ENCODE data around the gene ELP5. TPM values are rescaled to one million over a fixed set of nuclear protein-coding genes. Genes with fewer than 3 reads are reported as not detected.

The ELP5 gene
- total RNA-seq, 1 experiment from 2014 or later: 49.6 TPM

- no peak for DNase-seq
- Histone ChIP-seq H2BK5ac (ENCODE audit: insufficient read length, low read length) (no peak overlapping the region), H4K5ac (ENCODE audit: insufficient read length, low read depth, low read length) (no peak overlapping the region), H3T11ph (ENCODE audit: low read length) (no peak overlapping the region), H2AFZ (ENCODE audit: low read length) (no peak overlapping the region), H3K79me2 (ENCODE audit: insufficient read depth, low read length) (no peaks in the 10 kb centered on the region), H3K4ac (ENCODE audit: low read depth, low read length) (no peak overlapping the region), H4K91ac (ENCODE audit: insufficient read length, low read depth, low read length) (no peak overlapping the region), H2BK15ac (ENCODE audit: low read depth, low read length) (no peak overlapping the region), H3K14ac (ENCODE audit: insufficient read depth, low read length) (no peak overlapping the region), H2AK5ac (ENCODE audit: insufficient read length, low read length) (no peak overlapping the region), H3K4me1 (ENCODE audit: insufficient read depth, low read length) (no peaks in the 10 kb centered on the region; the same call in 1 of the 2 replicates), H3K23ac (ENCODE audit: insufficient read length, low read depth, low read length) (no peak overlapping the region), H3K79me1 (ENCODE audit: insufficient read depth, low read depth, low read length, poor library complexity, severe bottlenecking) (no peaks in the 10 kb centered on the region), H2BK120ac (ENCODE audit: low read depth, low read length, poor library complexity, severe bottlenecking) (no peak overlapping the region), H2BK20ac (ENCODE audit: low read depth, low read length, poor library complexity, severe bottlenecking) (no peak overlapping the region), H3K18ac (ENCODE audit: insufficient read length, low read depth, low read length) (no peak overlapping the region), H3K27ac (ENCODE audit: insufficient read length, low read depth, low read length) (no peak overlapping the region), H2BK12ac (ENCODE audit: insufficient read length, low read depth, low read length) (no peak overlapping the region), H4K8ac (replicated peaks; ENCODE audit: insufficient read length, low read depth, low read length) (no peak overlapping the region), H3K4me2 (ENCODE audit: insufficient read depth, insufficient read length, low read length) (no peak overlapping the region), H4K20me1 (ENCODE audit: control insufficient read depth, insufficient read depth, insufficient read length) (no peaks in the 10 kb centered on the region), H3K9ac (ENCODE audit: extremely low read depth, insufficient read length, low read length) (no peak overlapping the region), H3K23me2 (ENCODE audit: insufficient read length, low read depth, low read length, poor library complexity, severe bottlenecking) (peaks cover 10% of the 10 kb centered on the region), H3K56ac (ENCODE audit: insufficient read length, low read depth, low read length) (no peak overlapping the region), H3K9me3 (ENCODE audit: control insufficient read depth, low read depth, low read length) (no peaks in the 10 kb centered on the region), H3K27me3 (ENCODE audit: insufficient read depth, low read length) (no peaks in the 10 kb centered on the region)
- no peak overlapping the region for H3K27ac Mint-ChIP-seq
- H3K4me1 Mint-ChIP-seq: peaks cover 10 to 21% of the 10 kb centered on the region in 2 experiments
- no peak for TF ChIP-seq CTCF (conservative IDR thresholded peaks at IDR 0.05)
- no CpG with 5 or more reads among the region's 12 CpGs for WGBS (ENCODE audit: extremely low coverage, insufficient read length, low lambda C conversion rate)
- no peaks in the 10 kb centered on the region for H3K9me3 Mint-ChIP-seq
- peaks cover 2 to 25% (median 11%) of the 10 kb centered on the region in 3 experiments; a peak in 5 of 7 replicates for H3K36me3 Mint-ChIP-seq (ENCODE audit: insufficient read depth in 1 of 3, low read depth in 3 of 3)
- 0 out of 5 replicates have a peak overlapping the region, but pooled peaks of 1 of the 2 experiments have one; percentile 14 for H3K4me3 Mint-ChIP-seq
- peaks cover 17% of the 10 kb centered on the region for H3K27me3 Mint-ChIP-seq (ENCODE audit: low read depth)
Observed at GRCh38 chr17:7285679-7286078, 33.7 kb downstream of the ELP5 start.
